HG02938 (cell line): ENCODE data around the gene SAP30.

Experiments
- ATAC-seq: cut with Tn5 transposase; IDR thresholded peaks from one replicate; pipeline ENCODE4 v1.9.1; 2021; ENCODE audit warnings: mild to moderate bottlenecking, moderate library complexity; ENCODE audit not compliant: unreplicated experiment

SAP30 gene

DNA sequence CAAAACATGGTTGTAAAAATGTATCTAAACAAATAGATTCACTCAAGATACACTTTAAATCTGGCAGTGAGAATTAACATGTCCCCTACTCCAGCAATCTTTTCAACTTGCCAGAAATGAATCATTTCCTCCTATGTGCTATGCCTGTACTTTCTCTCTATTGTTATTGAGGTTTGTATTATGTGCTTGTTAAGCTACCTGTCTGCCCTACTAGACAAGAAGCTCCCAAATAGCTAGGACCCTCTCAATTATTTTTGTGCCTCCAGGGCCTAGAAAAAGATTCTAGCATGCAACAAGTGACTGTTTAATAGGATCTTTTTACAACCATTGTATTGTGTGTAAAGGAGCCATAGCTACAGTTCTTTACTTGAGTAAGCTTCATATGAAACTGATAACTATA is 3.5 kb upstream of the SAP30 start:
- peak; percentile 26 for ATAC-seq

DNA sequence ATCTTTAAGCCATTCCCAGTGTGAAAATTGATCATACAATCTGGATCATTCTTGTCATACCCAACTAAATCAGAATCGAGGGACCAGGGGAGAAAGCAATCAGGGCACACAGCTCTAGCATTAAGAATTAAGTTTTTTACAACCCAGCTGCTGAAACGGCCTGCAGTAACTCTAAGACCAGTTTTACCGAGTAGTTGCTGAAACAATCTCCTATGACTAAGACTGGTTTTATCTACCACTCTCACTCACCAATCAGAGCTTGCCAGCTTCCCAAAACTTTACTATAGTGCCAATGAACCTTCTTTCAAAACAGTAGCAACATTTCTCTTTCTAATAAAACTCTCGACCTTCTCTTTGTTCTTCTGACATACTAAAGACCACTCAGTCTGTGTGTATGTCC is 2.8 kb upstream of the SAP30 start:
- no peak for ATAC-seq

DNA sequence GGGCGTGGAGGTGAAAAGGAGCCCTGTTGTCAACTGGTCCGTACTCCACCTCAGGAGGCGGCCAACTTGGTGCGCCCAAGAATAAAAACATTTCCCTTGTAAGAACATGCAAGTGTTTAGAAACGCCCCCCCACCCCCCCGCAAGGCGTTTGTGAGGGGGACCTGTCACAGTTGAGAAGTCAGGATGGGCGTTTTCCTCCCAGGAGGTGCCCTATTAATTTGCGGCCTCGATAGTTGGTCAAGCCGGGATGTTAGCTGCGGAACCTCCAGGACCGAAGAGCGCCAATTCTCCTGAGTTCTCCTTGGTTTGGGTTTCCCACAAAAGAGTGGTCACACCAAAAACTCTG is 651 bp upstream of the SAP30 start:
- peak; percentile 8 for ATAC-seq

GRCh38 chr4:173371292-173372192 is 788 bp downstream of the SAP30 start:
- peak; percentile 12 for ATAC-seq

GRCh38 chr4:173374588-173374987 is 3.8 kb downstream of the SAP30 start:
- no peak for ATAC-seq

- ATAC-seq, result no peak
Observed at GRCh38 chr4:173379929-173380328, 9.2 kb downstream of the SAP30 start.

DNA sequence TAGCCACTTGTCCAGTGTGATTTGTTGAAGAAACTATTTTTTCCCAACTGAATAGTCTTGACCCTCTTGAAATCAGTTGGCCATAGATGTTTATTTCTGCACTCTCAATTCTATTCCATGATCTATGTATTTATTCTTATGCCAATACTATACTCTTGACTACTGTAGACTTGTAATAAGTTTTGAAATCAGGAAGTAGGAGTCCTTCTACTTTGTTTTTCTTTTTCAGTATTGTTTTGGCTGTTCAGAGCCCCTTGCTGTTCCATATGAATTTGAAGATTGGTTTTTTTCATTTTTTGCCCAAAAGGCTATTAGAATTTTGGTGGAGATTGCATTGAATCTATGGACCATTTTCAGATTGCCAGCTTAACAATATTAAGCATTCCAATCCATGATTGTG is 10.2 kb downstream of the SAP30 start:
- ATAC-seq, result no peak

DNA sequence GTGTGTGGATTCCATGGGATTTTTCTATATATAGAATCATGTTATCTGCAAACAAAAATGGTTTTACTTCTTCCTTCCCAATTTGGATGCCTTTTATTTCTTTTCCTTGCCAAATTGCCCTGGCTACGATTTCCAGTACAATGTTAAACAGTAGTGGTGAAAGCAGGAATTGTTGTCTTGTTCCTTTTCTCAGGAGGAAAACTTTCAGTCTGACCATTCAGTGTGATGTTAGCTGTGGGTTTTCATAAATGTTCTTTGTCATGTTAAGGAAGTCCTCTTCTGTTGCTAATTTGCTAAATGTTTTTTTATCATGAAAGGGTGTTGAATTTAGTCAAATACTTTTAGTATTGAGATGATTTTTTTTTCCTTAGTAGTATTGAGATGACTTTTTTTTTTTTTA is 10.9 kb downstream of the SAP30 start:
- no peak for ATAC-seq

DNA sequence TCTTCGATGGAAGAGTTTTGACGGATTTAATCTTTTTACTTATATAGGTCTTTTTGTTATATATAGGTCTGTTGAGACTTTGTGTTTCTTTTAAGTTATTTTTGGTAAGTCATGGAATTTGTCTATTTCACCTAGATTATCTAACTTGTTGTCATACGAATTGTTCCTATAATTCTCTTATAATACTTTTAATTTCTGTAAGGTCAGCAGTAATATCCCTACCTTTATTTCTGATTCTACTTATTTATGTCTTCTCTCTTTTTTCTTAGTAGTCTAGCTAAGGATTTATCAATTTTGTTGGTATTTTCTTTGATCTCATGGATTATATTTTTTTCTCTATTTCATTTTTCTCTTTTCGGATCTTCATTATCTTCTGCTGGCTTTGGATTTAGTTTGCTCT is 11.6 kb downstream of the SAP30 start:
- ATAC-seq, result no peak

- no peak for ATAC-seq
Observed at GRCh38 chr4:173386751-173387150, 16.0 kb downstream of the SAP30 start.

- no peak for ATAC-seq
Observed at GRCh38 chr4:173391701-173392100, 20.9 kb downstream of the SAP30 start.

DNA sequence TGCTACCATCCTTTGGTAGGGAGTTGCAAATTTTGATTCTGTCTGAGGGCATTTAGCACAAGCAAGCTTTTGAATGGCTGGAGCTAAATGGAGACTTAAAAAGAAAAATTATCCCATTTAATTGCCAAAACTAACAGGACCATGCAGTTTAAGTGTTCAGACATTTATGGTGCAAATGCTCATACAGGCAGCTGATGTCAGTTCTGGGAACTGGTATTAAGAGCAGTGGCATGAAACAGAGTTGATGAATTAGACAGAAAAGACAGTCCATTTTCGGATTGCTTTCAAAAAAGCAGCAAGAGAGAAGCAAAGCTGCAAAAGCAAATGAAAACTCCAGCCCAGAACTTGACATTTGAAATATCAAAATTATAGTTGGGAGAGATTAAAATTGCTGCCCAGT is 26.9 kb downstream of the SAP30 start:
- no peak for ATAC-seq

GRCh38 chr4:173398220-173398619 is 27.5 kb downstream of the SAP30 start:
- ATAC-seq, result no peak

- no peak for ATAC-seq
Observed at GRCh38 chr4:173398779-173399415, 28.1 kb downstream of the SAP30 start, which contains the start of gene SCRG1. TSS of gene SCRG1 (minus strand) at chr4:173399116. CDS start at chr4:173391414, 7,702 bp downstream.

- ATAC-seq, result no peak
Observed at GRCh38 chr4:173401063-173401462, 30.3 kb downstream of the SAP30 start.

DNA sequence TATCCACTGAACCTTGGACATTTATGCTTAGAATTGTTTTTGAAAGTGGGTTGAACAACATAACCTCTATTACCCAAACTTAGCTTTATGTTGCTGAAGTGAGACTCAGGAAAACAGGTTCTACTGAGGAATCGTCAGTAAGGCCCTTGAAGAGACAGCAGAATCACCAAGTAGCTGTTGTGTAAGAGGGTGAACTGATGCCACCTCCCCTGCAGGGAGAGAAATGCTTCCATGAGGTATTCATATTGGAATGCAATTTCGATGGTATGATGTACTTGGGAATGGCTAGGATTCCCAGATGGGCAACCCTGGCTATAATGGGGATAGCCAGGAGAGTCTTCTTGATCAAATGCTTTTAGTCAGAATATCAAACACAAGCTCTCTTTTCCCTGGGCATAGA is 32.3 kb downstream of the SAP30 start:
- ATAC-seq, result no peak

DNA sequence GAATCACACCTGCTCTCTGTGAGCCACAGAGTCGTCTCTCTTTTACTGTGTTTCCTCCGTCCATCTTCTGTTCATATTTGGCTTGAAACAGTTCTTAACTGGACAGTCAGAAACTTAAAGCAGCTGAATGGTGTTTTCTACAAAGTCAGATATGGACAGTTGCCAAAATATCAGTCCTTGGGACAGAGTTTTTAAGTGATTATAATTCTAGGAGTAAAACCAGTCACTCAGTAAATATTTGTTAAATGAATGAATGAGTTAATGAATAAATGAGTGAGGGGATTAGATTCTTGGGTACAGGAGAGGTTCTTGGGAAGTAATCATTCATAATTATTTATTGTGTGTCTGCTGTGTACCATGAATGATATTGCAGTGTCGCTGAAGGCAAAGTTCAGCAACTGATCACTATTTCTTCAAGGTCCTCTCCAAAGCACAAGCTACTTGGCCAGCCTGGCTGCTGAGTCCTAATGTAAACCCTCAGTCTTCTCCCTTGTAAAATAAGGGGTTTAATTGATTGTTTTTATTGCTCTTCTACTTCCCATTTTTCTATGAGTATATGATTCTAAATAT is 33.6 kb downstream of the SAP30 start:
- ATAC-seq, result no peak

- ATAC-seq, result peak; percentile 70
Observed at GRCh38 chr4:173405840-173406606, 35.3 kb downstream of the SAP30 start.

GRCh38 chr4:173410079-173410478 is 39.3 kb downstream of the SAP30 start:
- ATAC-seq, result no peak

- no peak for ATAC-seq
Observed at GRCh38 chr4:173411106-173411693, 40.4 kb downstream of the SAP30 start.

DNA sequence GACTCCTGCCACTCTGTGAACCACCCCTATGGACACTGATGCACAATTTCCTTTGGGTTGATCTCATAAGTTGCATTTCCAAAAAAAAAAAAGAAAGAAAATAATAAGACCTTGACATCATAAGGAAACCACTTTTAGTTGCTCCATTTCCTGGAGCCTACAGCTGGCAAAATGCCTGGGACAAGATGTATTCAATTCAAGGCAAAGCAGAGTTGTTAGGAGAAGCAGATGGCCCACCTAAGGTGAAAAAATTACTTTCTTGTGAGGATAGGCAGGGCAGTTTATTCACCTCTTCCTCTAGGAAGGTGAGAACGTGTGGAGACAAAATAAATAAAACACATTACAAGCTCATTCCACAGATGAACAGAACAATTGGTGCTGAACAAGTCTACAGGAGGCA is 42.3 kb downstream of the SAP30 start:
- no peak for ATAC-seq
